T47D (cell line): ENCODE measurements around the gene DNAJC4.

Source experiments
- DNase-seq, 2 experiments: peaks; one replicate each; pipeline versions ENCODE4 v3.0.0 to v3.0.0-alpha.2; 2011 to 2012; ENCODE audit warnings: low read depth in 1 of 2, low spot score in 1 of 2
- JUND ChIP-seq: IDR thresholded peaks from 2 replicates; pipeline ENCODE4 v1.6.1; 2012; ENCODE audit warnings: low read depth
- in situ Hi-C: cut with HindIII; loops from 2 replicates; pipeline ENCODE4 v1.10.0; 2016; ENCODE audit warnings: low sequenced_read_pairs, low pct_unique_long_range_greater_than_20kb

DNAJC4 gene

DNA sequence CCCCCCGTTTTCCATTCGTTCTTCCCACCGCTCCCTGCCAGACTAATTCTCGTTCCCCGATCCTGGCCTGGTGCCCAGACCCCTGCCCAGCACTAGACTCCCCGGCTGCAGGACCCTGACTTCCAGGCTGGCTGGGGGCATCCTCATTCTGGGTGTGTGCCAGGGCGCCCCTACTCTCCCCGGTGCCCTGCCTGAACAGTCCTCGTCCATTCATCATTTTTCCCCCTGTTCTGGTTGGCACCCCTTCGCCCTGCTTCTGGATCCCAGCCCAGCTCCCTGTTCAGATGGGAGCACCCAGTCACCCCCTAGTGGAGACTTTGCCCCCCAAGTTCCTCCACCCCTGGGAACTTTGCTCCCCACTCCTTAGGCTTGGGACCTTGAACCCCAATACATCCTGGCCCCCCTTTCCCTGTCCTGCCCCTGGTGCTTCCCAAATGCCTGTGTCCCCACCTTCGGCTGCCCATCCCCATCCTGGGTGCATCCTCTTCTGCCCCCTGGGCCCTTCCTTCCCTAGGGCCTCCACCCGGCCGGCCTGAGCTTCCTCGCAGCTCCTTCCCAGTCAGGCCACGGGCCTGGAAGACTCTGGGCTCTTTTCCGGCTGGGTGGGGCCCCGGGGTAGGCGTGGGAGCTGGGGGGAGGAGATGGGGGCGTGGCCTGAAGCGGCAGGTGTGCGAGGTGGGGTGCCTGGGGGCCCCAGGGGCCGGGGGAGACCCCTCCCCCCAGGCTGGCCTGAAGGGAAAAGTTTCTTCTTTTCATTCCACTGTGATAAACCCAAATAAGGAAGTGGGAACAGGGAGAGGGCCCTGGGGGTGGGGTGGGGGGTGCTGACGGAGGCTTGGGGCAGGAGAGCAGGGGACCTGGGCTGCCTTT, 21.9 kb downstream of the DNAJC4 start:
- DNase-seq, result peak; percentile 84 to 95
- in situ Hi-C loops, result no loop called here
- no peak for TF ChIP-seq JUND

DNA sequence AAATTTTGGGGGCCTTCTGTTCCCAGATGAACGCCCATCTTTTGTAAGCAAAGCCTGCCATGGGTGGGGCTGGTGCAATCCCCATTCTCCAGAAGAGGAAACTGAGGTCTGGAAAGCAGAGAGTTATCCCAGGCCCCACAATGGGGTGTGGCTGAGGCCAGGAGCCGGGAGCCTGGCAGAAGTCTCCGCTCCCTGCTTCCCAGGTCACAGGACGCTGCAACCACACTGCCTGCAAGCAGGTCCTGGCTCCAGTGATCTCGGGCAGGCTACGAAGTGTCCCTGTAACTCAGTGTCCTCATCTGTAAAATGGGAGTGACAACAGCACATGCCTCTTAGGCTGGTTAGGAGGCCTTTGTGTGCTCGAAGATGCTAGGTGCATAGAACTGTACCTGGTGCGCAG, 22.7 kb downstream of the DNAJC4 start:
- TF ChIP-seq JUND, result no peak
- in situ Hi-C loops, result no loop called here
- no peak for DNase-seq

DNA sequence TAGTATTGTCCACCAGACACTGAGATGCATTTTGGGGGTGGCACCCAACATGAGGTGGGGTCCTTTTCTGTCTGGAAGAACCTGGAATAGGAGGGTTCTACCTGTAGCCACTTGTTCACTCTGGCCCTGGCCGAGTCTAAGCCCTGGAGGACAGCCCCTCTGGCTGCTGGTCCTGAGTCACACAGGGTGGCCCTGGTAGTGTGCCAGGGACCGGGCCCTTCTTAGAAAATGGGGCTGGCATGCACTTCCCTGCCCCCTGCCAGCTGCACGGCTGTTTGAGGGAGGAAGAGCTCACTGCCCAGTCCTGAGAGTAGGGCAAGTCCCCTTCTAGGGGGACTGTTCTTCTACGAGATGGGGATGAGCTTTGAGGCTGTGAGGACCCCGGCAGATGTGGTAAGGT, 23.1 kb downstream of the DNAJC4 start:
- no peak for DNase-seq
- TF ChIP-seq JUND, result no peak
- in situ Hi-C loops, result no loop called here

DNA sequence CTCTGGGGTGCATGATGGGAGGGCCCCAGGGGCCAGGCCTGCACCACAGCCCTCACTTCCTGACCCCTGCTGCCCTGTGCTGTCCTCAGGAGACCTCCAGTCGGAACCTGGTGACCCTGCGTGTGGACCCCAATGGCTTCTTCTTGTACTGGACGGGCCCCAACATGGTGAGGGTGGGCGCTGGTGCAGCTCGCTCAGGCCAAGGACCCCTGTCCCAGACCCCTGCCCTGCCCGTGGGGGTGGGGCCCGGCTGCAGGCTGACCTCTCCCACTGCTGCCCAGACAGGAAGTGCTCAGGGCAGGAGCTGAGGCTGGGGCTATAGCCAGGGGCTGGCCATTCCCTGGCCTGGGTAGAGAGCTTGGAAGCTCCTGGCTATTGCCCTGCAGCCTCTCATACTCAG, 24.0 kb downstream of the DNAJC4 start:
- in situ Hi-C loops, result no loop called here
- TF ChIP-seq JUND, result no peak
- no peak for DNase-seq

DNA sequence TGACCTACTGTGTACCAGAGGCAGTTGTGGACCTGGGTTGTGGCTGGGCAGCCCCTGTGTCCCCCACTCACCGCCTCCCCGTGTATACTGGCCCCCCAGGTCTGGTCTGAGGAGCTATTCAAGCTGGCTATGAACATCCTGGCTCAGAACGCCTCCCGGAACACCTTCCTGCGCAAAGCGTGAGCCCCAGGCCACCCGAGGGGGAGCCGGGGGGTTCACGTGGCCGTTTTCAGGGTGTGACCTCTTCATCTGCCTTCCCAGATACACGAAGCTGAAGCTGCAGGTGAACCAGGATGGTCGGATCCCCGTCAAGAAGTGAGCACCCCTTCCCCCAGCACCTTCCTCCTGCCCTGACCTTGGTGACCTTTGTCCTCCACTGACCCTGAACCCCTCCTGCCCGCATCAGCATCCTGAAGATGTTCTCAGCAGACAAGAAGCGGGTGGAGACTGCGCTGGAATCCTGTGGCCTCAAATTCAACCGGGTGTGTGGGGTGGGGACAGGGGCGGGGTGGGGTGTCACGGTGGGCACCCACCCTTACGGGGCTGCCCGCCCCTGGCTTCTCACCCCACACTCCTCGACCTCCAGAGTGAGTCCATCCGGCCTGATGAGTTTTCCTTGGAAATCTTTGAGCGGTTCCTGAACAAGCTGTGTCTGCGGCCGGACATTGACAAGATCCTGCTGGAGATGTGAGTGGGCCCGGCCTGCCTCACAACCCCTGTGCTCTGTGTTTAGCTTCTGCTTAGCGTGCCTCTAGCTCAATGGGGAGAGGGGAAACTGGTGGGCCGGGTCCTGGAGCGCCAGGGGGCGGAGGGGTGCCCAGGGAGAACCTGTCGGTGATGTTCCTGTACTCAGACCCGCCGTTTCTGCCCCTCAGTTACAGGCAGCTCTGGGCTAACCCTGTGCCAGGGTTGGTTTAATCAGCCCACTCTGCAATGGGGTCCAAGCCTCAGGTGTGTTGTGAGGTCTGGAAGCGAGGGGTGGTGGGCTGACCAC, 25.1 kb downstream of the DNAJC4 start:
- no peak for DNase-seq
- no peak for TF ChIP-seq JUND
- in situ Hi-C loops, result no loop called here

DNA sequence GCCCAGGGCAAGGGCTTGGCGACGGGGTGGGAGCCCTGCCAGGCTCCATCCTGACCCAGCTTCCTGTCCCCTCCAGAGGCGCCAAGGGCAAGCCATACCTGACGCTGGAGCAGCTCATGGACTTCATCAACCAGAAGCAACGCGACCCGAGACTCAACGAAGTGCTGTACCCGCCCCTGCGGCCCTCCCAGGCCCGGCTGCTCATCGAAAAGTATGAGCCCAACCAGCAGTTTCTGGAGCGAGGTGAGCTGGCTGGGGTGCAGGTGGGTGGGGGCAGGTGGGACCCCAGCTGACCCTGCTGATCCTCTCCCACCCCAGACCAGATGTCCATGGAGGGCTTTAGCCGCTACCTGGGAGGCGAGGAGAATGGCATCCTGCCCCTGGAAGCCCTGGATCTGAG, 26.0 kb downstream of the DNAJC4 start:
- in situ Hi-C loops, result no loop called here
- no peak for DNase-seq
- no peak for TF ChIP-seq JUND

DNA sequence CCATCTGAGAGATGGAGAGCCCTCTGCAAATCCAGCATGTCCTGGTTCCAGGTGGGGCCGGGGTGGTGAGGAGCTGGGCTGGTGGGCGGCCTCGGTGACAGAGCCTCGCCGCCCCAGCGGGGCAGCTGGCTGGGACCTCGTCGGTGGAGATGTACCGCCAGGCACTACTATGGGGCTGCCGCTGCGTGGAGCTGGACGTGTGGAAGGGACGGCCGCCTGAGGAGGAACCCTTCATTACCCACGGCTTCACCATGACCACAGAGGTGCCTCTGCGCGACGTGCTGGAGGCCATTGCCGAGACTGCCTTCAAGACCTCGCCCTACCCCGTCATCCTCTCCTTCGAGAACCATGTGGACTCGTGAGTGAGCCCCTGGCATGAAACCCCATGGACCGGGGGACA, 28.0 kb downstream of the DNAJC4 start:
- TF ChIP-seq JUND, result no peak
- no peak for DNase-seq
- in situ Hi-C loops, result no loop called here

DNA sequence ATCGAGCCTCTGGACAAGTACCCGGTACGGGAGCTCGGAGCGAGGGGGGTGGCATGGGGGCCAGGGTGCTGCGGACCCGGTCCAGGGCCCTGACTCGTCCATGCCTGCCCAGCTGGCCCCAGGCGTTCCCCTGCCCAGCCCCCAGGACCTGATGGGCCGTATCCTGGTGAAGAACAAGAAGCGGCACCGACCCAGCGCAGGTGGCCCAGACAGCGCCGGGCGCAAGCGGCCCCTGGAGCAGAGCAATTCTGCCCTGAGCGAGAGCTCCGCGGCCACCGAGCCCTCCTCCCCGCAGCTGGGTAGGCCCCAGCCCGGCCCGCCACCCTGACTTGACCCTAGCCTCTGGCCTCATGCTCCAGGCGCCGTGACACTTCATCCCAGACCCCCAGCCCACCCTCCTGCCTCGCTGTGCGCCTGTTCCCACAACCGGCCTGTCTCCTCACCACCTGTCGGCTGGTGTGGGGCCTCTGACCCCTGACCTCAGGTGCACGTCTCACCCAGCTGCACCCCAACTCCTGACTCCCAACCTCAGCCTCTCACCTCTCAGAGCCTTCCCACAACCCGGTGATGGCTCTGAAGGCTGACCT, 28.7 kb downstream of the DNAJC4 start:
- DNase-seq, result no peak
- TF ChIP-seq JUND, result no peak
- in situ Hi-C loops, result no loop called here

DNA sequence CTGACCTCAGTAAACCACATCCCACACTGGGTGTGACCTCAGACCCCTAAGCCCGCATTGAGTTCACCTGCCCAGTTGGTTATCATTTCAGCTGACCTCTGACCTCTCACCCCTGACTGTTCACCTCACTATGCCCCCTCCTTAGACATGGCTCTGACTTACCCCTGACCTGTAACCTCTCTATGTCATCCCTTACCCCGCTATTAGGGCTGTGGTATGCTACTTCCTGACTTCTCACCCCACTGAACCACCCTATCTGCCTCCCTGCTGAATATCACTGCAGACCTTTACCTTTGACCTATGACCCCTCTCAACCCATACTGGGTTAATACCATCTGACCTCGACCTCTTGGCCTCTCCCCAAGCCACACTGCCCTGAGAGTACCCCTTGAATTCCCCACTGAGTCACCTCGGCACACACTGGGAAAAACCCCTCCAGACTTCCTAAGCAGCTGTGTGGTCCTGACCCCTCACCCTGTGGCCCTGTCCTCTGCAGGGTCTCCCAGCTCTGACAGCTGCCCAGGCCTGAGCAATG, 29.3 kb downstream of the DNAJC4 start:
- TF ChIP-seq JUND, result no peak
- in situ Hi-C loops, result no loop called here
- DNase-seq, result no peak

DNA sequence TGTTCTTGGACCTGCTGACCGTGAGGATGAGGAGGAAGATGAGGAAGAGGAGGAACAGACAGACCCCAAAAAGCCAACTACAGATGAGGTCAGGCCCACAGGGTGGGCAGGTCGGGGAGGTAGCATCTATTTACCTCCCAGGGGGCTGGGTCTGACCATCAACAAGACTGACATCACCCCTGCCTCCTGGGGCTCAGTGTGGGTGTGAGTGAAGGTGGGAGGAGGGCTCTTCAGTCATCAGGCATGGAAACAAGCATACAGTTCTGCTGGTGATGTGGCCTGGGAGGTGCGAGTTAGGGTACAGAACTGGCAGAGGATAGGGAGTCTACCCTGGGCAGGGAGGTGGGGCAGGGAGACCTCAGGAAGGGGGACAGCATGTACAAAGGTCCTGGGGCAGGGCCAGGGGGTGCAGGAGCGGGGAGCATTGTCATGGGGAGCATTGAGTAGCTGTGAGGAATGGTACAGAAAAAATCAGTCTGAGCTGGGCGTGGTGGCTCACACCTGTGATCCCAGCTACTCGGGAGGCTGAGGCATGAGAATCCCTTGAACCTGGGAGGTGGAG, 29.9 kb downstream of the DNAJC4 start:
- no peak for DNase-seq
- no peak for TF ChIP-seq JUND
- in situ Hi-C loops, result no loop called here

DNA sequence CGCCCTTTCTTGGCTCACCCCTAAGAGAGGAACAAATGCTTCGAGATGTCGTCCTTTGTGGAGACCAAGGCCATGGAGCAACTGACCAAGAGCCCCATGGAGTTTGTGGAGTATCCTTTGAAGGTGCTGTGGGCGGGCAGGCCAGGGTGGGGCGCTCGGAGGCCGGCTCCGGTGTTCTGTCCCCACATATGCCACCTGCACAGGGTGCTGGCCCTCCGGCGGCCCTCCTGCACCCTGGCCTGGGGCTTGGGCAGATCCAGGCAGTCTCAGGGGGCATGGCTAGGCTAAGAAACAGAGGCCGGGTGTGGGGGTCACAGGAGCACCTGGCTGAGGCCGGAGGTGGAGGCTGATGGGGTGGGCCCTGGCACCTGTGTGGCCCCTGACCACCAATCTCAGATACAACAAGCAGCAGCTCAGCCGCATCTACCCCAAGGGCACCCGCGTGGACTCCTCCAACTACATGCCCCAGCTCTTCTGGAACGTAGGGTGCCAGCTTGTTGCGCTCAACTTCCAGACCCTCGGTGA, 31.3 kb downstream of the DNAJC4 start:
- DNase-seq, result no peak
- in situ Hi-C loops, result no loop called here
- no peak for TF ChIP-seq JUND
